Trophoblast cell (in vitro differentiated cells and primary cell): ENCODE data around the gene SERINC3.

Experiments used
- DNase-seq, 2 donors: peaks; one replicate each; pipeline ENCODE4 v3.0.0-alpha.2; 2016
- H2AFZ ChIP-seq: 2 replicates; pipeline ENCODE4 v1.6.1; 2013; ENCODE audit warnings: low read length, moderate library complexity, mild to moderate bottlenecking; ENCODE audit not compliant: insufficient read depth, poor library complexity
- H2AK5ac ChIP-seq: 2 replicates; pipeline ENCODE4 v1.6.1; 2013; ENCODE audit warnings: mild to moderate bottlenecking, low read length
- H2BK120ac ChIP-seq: 2 replicates; pipeline ENCODE4 v1.6.1; 2013; ENCODE audit warnings: low read length, mild to moderate bottlenecking, moderate library complexity; ENCODE audit not compliant: insufficient read depth, poor library complexity
- H2BK12ac ChIP-seq: 2 replicates; pipeline ENCODE4 v1.6.1; 2013; ENCODE audit warnings: mild to moderate bottlenecking, low read length, moderate library complexity
- H2BK5ac ChIP-seq: 2 replicates; pipeline ENCODE4 v1.6.1; 2013; ENCODE audit warnings: low read length, low read depth, moderate library complexity, mild to moderate bottlenecking; ENCODE audit not compliant: poor library complexity
- H3K14ac ChIP-seq: 2 replicates; pipeline ENCODE4 v1.6.1; 2013; ENCODE audit warnings: mild to moderate bottlenecking, low read length
- H3K18ac ChIP-seq: 2 replicates; pipeline ENCODE4 v1.6.1; 2013; ENCODE audit warnings: mild to moderate bottlenecking, low read length
- H3K23ac ChIP-seq: 2 replicates; pipeline ENCODE4 v1.6.1; 2013; ENCODE audit warnings: low read length
- H3K27ac ChIP-seq: 2 replicates; pipeline ENCODE4 v1.5.1; 2013; ENCODE audit warnings: low read depth, mild to moderate bottlenecking, inconsistent platforms, low read length, moderate library complexity
- H3K27me3 ChIP-seq: 2 replicates; pipeline ENCODE4 v1.6.1; 2013; ENCODE audit warnings: inconsistent platforms, mild to moderate bottlenecking, low read length, moderate library complexity; ENCODE audit not compliant: insufficient read depth
- H3K36me3 ChIP-seq, 2 experiments: 1 replicate in 1 of 2; 2 replicates in 1 of 2; pipeline ENCODE4 v1.6.1; 2013; ENCODE audit warnings: low read length in 2 of 2, mild to moderate bottlenecking in 2 of 2, moderate library complexity in 1 of 2; ENCODE audit not compliant: insufficient read depth in 2 of 2, control insufficient read depth in 1 of 2
- H3K4ac ChIP-seq: 2 replicates; pipeline ENCODE4 v1.6.1; 2013; ENCODE audit warnings: low read depth, mild to moderate bottlenecking, low read length, moderate library complexity
- H3K4me1 ChIP-seq, 2 experiments: 1 replicate in 1 of 2; 2 replicates in 1 of 2; pipeline ENCODE4 v1.6.1; 2013; ENCODE audit warnings: low read length in 2 of 2, mild to moderate bottlenecking in 2 of 2, moderate library complexity in 1 of 2; ENCODE audit not compliant: insufficient read depth in 2 of 2, control insufficient read depth in 1 of 2
- H3K4me2 ChIP-seq: 2 replicates; pipeline ENCODE4 v1.6.1; 2013; ENCODE audit warnings: inconsistent platforms, mild to moderate bottlenecking, low read length, moderate library complexity
- H3K4me3 ChIP-seq: 2 replicates; pipeline ENCODE4 v1.5.1; 2013; ENCODE audit warnings: mild to moderate bottlenecking, low read depth, low read length, inconsistent platforms
- H3K79me1 ChIP-seq: one replicate; pipeline ENCODE4 v1.6.1; 2013; ENCODE audit warnings: low read length
- H3K79me2 ChIP-seq: 2 replicates; pipeline ENCODE4 v1.6.1; 2013; ENCODE audit warnings: low read length, mild to moderate bottlenecking; ENCODE audit not compliant: control insufficient read depth, insufficient read depth, poor library complexity
- H3K9ac ChIP-seq: 2 replicates; pipeline ENCODE4 v1.6.1; 2013; ENCODE audit warnings: mild to moderate bottlenecking, low read length
- H3K9me3 ChIP-seq: 2 replicates; pipeline ENCODE4 v1.6.1; 2013; ENCODE audit warnings: low read depth, mild to moderate bottlenecking, control low read depth, inconsistent platforms, low read length; ENCODE audit not compliant: insufficient read depth
- H4K12ac ChIP-seq: 2 replicates; pipeline ENCODE4 v1.6.1; 2013; ENCODE audit warnings: low read depth, mild to moderate bottlenecking, low read length, moderate library complexity
- H4K8ac ChIP-seq: 2 replicates; pipeline ENCODE4 v1.6.1; 2013; ENCODE audit warnings: low read depth, mild to moderate bottlenecking, low read length, moderate library complexity
- H4K91ac ChIP-seq: one replicate; pipeline ENCODE4 v1.6.1; 2013; ENCODE audit warnings: low read depth, mild to moderate bottlenecking, low read length, moderate library complexity
- WGBS: extraction: QIAGEN DNeasy Blood & Tissue Kit; methylation state at CpG from one replicate; pipeline ENCODE4 v1.1.7; 2013; ENCODE audit warnings: missing lambda C conversion rate; ENCODE audit not compliant: insufficient read length, insufficient coverage; ENCODE audit errors: extremely low coverage; 5-methylcytosine and 5-hydroxymethylcytosine counted together

Gene SERINC3

DNA sequence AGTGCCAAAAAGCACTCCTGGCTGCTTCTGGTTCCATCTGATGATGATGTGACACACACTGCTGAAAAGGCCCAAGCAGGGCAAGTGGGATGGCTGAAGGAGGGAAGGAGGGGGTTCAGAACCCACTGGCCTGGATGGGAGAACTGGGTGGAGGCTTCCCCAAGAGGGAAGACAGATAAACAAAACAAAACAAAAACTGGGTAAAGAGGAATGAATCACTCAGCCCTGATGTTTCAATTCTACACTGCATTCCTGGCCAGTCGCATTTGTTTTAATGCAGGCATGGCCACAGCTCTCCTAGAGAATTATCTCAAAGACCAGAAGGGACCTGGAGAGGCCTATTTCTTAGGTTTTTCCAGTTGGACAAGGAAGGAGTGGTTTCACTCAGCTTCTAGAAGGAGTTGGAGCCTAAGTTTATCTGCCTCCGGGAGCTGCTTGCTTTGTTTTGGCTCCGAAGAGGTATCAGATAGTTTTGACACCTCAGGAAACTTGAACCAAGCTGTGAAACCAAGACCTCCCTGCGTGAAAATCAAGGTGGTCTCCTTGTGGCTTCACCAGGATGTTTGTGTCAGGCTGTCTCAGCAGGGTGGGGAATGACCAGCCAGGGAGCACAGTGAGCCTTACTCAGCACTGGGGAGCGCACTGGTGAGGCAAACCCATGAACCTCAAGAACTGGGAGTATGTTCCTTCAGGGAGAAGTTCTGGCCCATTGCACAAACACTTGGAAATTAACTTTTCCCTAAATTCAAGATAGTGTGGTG is 30.1 kb downstream of the SERINC3 start:
- Histone ChIP-seq H3K4ac (no peak overlapping the region), H2AK5ac (no peak overlapping the region), H2BK12ac (no peak overlapping the region), H2BK5ac (no peak overlapping the region), H3K9ac (no peak overlapping the region), H3K36me3 (peaks cover 16 to 41% of the 10 kb centered on the region in 2 experiments), H3K18ac (peak overlapping the region; percentile 29), H3K4me3 (no peak overlapping the region), H3K23ac (no peak overlapping the region), H2AFZ (no peak overlapping the region), H3K4me2 (no peak overlapping the region), H4K91ac (no peak overlapping the region), H3K79me1 (no peaks in the 10 kb centered on the region), H4K8ac (no peak overlapping the region), H4K12ac (no peak overlapping the region), H3K9me3 (no peaks in the 10 kb centered on the region), H3K79me2 (no peaks in the 10 kb centered on the region), H3K27me3 (no peaks in the 10 kb centered on the region), H3K27ac (peak overlapping the region; percentile 22), H2BK120ac (no peak overlapping the region), H3K4me1 (peaks cover under 1 to 6% of the 10 kb centered on the region in 2 experiments), H3K14ac (no peak overlapping the region)
- DNase-seq: peak; percentile 55 to 78
- WGBS: no CpG with 5 or more reads among the region's 5 CpGs

DNA sequence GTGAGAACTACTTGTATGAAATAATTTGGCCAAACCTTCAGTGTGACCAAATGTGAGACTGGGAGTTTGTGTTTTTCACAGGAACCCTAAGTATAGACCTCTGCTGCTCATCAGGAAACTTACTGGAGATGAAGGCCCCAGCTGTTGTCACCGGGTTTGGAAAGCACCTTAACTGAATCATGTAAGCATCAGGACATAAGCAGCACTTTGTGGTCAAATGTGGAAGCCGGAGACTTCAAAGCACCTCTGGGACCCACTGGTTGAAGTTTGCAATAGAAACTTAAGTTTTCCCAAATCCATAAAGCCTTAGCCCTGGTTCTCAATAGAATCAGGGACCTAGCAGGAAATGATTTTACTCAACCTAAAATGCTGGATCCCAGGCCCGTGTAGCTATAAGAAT is 31.9 kb downstream of the SERINC3 start:
- H3K79me1 ChIP-seq: no peaks in the 10 kb centered on the region
- no peak overlapping the region for H3K4me2 ChIP-seq
- H3K27me3 ChIP-seq: no peaks in the 10 kb centered on the region
- H2BK5ac ChIP-seq: no peak overlapping the region
- H2BK120ac ChIP-seq: no peak overlapping the region
- H3K27ac ChIP-seq: no peak overlapping the region
- no peak overlapping the region for H3K18ac ChIP-seq
- H4K91ac ChIP-seq: no peak overlapping the region
- no peak overlapping the region for H4K8ac ChIP-seq
- DNase-seq: no peak
- no peaks in the 10 kb centered on the region for H3K79me2 ChIP-seq
- H3K23ac ChIP-seq: no peak overlapping the region
- no peak overlapping the region for H2BK12ac ChIP-seq
- peaks cover 0 to 2% of the 10 kb centered on the region in 2 experiments for H3K4me1 ChIP-seq
- no peak overlapping the region for H2AK5ac ChIP-seq
- H2AFZ ChIP-seq: no peak overlapping the region
- H3K4me3 ChIP-seq: no peak overlapping the region
- no peak overlapping the region for H3K9ac ChIP-seq
- no peak overlapping the region for H3K14ac ChIP-seq
- H3K4ac ChIP-seq: no peak overlapping the region
- peaks cover 17 to 42% of the 10 kb centered on the region in 2 experiments for H3K36me3 ChIP-seq
- no CpG with 5 or more reads among the region's 3 CpGs for WGBS
- no peaks in the 10 kb centered on the region for H3K9me3 ChIP-seq
- no peak overlapping the region for H4K12ac ChIP-seq

DNA sequence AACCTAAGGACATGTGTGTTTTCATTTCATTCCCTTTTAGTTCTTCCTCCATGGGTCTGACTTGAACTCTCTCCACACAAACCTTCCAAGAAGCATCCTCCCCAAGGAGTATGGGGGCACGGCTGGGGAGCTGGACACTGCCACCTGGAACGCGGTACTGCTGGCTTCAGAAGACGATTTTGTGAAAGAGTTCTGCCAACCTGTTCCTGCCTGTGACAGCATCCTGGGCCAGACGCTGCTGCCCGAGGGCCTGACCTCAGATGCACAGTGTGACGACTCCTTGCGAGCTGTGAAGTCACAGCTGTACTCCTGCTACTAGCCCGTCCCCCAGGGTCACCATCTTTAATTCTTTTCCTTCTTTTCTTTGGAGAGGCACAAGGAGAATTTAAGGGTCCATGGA is 32.6 kb downstream of the SERINC3 start:
- H3K27ac ChIP-seq: no peak overlapping the region
- H2BK5ac ChIP-seq: no peak overlapping the region
- H3K79me1 ChIP-seq: no peaks in the 10 kb centered on the region
- H4K91ac ChIP-seq: no peak overlapping the region
- H2AK5ac ChIP-seq: no peak overlapping the region
- peaks cover 16 to 38% of the 10 kb centered on the region in 2 experiments for H3K36me3 ChIP-seq
- H2BK12ac ChIP-seq: no peak overlapping the region
- no peaks in the 10 kb centered on the region for H3K79me2 ChIP-seq
- no peak overlapping the region for H3K18ac ChIP-seq
- H2BK120ac ChIP-seq: no peak overlapping the region
- H4K8ac ChIP-seq: no peak overlapping the region
- H3K4me1 ChIP-seq: peaks cover 0 to 2% of the 10 kb centered on the region in 2 experiments
- no peaks in the 10 kb centered on the region for H3K27me3 ChIP-seq
- no peak overlapping the region for H3K4me3 ChIP-seq
- no peaks in the 10 kb centered on the region for H3K9me3 ChIP-seq
- WGBS: no CpG with 5 or more reads among the region's 9 CpGs
- no peak overlapping the region for H2AFZ ChIP-seq
- no peak overlapping the region for H3K9ac ChIP-seq
- no peak overlapping the region for H3K14ac ChIP-seq
- H4K12ac ChIP-seq: no peak overlapping the region
- no peak overlapping the region for H3K4ac ChIP-seq
- no peak overlapping the region for H3K4me2 ChIP-seq
- no peak for DNase-seq
- H3K23ac ChIP-seq: no peak overlapping the region

DNA sequence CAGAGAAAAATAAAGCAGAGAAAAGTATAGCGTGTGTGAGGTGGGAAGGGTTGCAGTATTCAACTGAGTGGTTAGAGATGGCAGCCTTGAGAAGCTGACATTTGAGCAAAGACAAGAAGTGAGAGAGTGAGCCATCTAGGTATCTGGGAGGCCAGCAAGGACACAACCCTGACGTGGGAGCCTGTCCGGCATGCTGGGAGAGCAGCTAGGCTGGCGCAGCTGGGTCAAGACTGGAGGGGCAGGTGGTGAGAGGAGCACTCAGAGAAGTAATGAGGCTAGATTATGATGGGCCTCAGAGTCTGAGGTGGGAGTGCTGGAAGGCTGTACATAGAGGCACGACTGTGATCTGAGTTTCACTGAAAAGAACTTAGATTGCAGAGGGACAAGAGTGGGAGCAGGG is 33.3 kb downstream of the SERINC3 start:
- no peak overlapping the region for H4K8ac ChIP-seq
- no peak overlapping the region for H2AK5ac ChIP-seq
- DNase-seq: no peak
- peaks cover 0 to 2% of the 10 kb centered on the region in 2 experiments for H3K4me1 ChIP-seq
- H3K27me3 ChIP-seq: no peaks in the 10 kb centered on the region
- H2BK12ac ChIP-seq: no peak overlapping the region
- no peak overlapping the region for H2BK120ac ChIP-seq
- no peak overlapping the region for H3K4me2 ChIP-seq
- H3K23ac ChIP-seq: no peak overlapping the region
- no peak overlapping the region for H2AFZ ChIP-seq
- no peak overlapping the region for H3K14ac ChIP-seq
- H4K91ac ChIP-seq: no peak overlapping the region
- H2BK5ac ChIP-seq: no peak overlapping the region
- H3K79me2 ChIP-seq: no peaks in the 10 kb centered on the region
- H3K27ac ChIP-seq: no peak overlapping the region
- H3K79me1 ChIP-seq: no peaks in the 10 kb centered on the region
- H3K36me3 ChIP-seq: peaks cover 19 to 38% of the 10 kb centered on the region in 2 experiments
- WGBS: no CpG with 5 or more reads among the region's 5 CpGs
- no peak overlapping the region for H3K4ac ChIP-seq
- H3K9ac ChIP-seq: peak overlapping the region; percentile 60
- no peak overlapping the region for H3K4me3 ChIP-seq
- no peak overlapping the region for H3K18ac ChIP-seq
- H3K9me3 ChIP-seq: no peaks in the 10 kb centered on the region
- H4K12ac ChIP-seq: no peak overlapping the region
